ENCODE data around the gene OR9Q2.
"Not testable (repeated sequence)": the region's sequence is repeated elsewhere in the genome, so short reads cannot be mapped to it uniquely, and the experiment has no call there.

The OR9Q2 gene

GRCh38 chr11:58204042-58204441 lies 15.2 kb downstream of the OR9Q2 start, which contains the start of gene OR1S2:
TSS of gene OR1S2 (minus strand) at chr11:58204142. CDS start at chr11:58204142, 0 bp downstream.
- DNase-seq (ENCODE audit: low read depth): no peak
- no peak for TF ChIP-seq CTCF (IDR thresholded peaks at IDR 0.05; ENCODE audit: insufficient read depth, low read depth, low read length, missing control alignments)
- H3K4me3 ChIP-seq (ENCODE audit: low read depth, low read length): no peak within 1 kb of the TSS

DNA sequence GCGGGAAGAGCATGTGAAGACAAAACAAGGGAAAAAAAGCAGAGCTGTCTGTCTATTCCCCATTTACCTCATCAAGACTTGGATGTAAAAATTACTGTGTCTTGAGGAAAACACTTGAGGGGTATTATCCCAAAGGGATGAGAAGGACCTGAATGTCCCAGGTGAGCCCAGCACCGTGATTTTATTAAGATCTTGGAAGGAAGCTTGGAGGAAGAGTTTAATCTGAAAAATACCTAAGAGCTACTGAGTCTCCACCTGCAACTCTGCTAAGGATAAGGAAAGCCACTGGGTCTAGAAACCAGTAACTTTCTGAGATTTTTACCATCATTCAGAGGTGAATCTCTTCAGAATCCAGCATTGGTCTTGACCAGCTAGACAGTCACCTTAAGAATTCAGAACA lies 23.6 kb downstream of the OR9Q2 start, which contains the start of gene OR1S1:
TSS of gene OR1S1 (plus strand) at position 301 of the 400 bp plus-strand sequence.
- not testable (repeated sequence) for DNase-seq (ENCODE audit: low read depth); H3K4me3 ChIP-seq (ENCODE audit: low read depth, low read length)

DNA sequence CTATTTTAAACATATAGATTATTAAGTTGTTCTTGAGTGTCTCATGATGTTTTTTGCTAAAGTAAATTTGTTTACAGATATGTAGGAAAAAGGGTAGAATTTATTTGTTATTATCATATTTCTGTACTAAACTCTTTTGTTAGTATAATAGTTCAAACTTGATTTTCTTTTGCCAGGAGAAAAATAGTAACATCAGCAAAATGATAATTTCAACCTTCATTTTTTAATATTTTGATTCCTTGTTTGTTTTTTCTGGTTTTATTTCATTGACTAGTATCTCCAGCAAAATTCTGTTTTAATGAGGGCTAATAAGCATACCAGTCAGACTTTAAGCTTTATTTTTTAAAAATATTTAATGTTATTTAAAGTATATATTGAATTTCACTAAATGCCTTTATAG lies 27.6 kb downstream of the OR9Q2 start:
- no peak for DNase-seq (ENCODE audit: low read depth)
- H3K4me3 ChIP-seq (ENCODE audit: low read depth, low read length): no peak overlapping the region
- TF ChIP-seq CTCF (IDR thresholded peaks at IDR 0.05; ENCODE audit: insufficient read depth, low read depth, low read length, missing control alignments): no peak

DNA sequence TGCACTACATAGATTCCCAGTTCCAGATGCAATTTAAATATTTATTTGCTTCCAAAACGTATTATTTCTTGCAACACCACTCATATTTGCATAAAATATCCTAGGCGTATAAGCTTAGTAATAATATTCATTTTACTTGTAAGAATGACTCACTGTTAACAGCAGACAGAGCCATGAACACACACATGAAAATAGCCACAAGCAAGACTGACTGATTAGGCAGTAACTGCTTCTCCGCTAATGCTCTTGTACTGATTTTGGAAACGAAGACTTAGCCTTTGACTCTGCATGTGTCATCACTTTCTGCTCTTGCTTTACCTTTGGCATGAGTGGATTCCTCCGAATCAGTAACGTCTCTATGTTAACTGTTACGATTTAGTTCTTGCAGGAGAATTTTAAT lies 33.9 kb downstream of the OR9Q2 start:
- TF ChIP-seq CTCF (IDR thresholded peaks at IDR 0.05; ENCODE audit: insufficient read depth, low read depth, low read length, missing control alignments): no peak
- H3K4me3 ChIP-seq (ENCODE audit: low read depth, low read length): no peak overlapping the region
- no peak for DNase-seq (ENCODE audit: low read depth)

GRCh38 chr11:58227956-58228615 lies 39.2 kb downstream of the OR9Q2 start:
- TF ChIP-seq CTCF (IDR thresholded peaks at IDR 0.05; ENCODE audit: insufficient read depth, low read depth, low read length, missing control alignments): no peak
- no peak for DNase-seq (ENCODE audit: low read depth)
- H3K4me3 ChIP-seq (ENCODE audit: low read depth, low read length): no peak overlapping the region
